HL-60 (cell line): Measurements from ENCODE around the gene SLC25A29.

Source experiments
- DNase-seq, 2 experiments: peaks; one replicate each; pipeline ENCODE4 v3.0.0-alpha.2; 2010 to 2020; ENCODE audit warnings: low read depth in 1 of 2, low spot score in 1 of 2
- H3K27ac ChIP-seq: fragments of 250-450 bp; sonication (Bioruptor Pico); replicated peaks from 2 replicates; pipeline ENCODE4 v1.5.1; 2020; ENCODE audit warnings: mild to moderate bottlenecking, moderate library complexity
- H3K27me3 ChIP-seq: fragments of 250-450 bp; sonication (Bioruptor Pico); 2 replicates; pipeline ENCODE4 v1.5.1; 2021; ENCODE audit warnings: mild to moderate bottlenecking, moderate library complexity; ENCODE audit not compliant: insufficient read depth, poor library complexity, severe bottlenecking
- H3K4me3 ChIP-seq: replicated peaks from 2 replicates; pipeline ENCODE4 v1.5.1; 2011; ENCODE audit warnings: mild to moderate bottlenecking, control low read depth, low read length; ENCODE audit not compliant: insufficient read depth
- GABPA ChIP-seq: IDR thresholded peaks from 2 replicates; pipeline ENCODE4 v1.6.1; 2012; ENCODE audit warnings: low read depth
- POLR2AphosphoS5 ChIP-seq: IDR thresholded peaks from 2 replicates; pipeline ENCODE4 v1.6.1; 2012; ENCODE audit warnings: low read depth
- REST ChIP-seq: IDR thresholded peaks from 2 replicates; pipeline ENCODE4 v1.6.1; 2012; ENCODE audit warnings: low read depth; ENCODE audit not compliant: insufficient replicate concordance
- SPI1 ChIP-seq: IDR thresholded peaks from 2 replicates; pipeline ENCODE4 v1.6.1; 2012; ENCODE audit warnings: low read depth, mild to moderate bottlenecking, borderline replicate concordance
- TF ChIP-seq, protein P1 (sequence below): IDR thresholded peaks from one replicate; pipeline ENCODE4 v1.5.1; 2011; ENCODE audit warnings: low read length, control low read depth, inconsistent platforms; ENCODE audit not compliant: insufficient read depth

The SLC25A29 gene

GRCh38 chr14:100327128-100327527 is 20.9 kb upstream of the SLC25A29 start:
- no peaks in the 10 kb centered on the region for H3K27me3 ChIP-seq
- no peak overlapping the region for H3K27ac ChIP-seq
- TF ChIP-seq GABPA = no peak
- TF ChIP-seq POLR2AphosphoS5 = no peak
- TF ChIP-seq REST = no peak
- no peak for TF ChIP-seq SPI1
- TF ChIP-seq, protein P1, sequence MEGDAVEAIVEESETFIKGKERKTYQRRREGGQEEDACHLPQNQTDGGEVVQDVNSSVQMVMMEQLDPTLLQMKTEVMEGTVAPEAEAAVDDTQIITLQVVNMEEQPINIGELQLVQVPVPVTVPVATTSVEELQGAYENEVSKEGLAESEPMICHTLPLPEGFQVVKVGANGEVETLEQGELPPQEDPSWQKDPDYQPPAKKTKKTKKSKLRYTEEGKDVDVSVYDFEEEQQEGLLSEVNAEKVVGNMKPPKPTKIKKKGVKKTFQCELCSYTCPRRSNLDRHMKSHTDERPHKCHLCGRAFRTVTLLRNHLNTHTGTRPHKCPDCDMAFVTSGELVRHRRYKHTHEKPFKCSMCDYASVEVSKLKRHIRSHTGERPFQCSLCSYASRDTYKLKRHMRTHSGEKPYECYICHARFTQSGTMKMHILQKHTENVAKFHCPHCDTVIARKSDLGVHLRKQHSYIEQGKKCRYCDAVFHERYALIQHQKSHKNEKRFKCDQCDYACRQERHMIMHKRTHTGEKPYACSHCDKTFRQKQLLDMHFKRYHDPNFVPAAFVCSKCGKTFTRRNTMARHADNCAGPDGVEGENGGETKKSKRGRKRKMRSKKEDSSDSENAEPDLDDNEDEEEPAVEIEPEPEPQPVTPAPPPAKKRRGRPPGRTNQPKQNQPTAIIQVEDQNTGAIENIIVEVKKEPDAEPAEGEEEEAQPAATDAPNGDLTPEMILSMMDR = no peak
- no peak for DNase-seq
- no peak overlapping the region for H3K4me3 ChIP-seq

GRCh38 chr14:100325958-100326357 is 19.7 kb upstream of the SLC25A29 start:
- Histone ChIP-seq H3K27ac (no peak overlapping the region), H3K27me3 (no peaks in the 10 kb centered on the region), H3K4me3 (no peak overlapping the region)
- TF ChIP-seq, protein P1 = no peak
- no peak for TF ChIP-seq SPI1
- no peak for TF ChIP-seq POLR2AphosphoS5
- TF ChIP-seq GABPA = no peak
- no peak for TF ChIP-seq REST
- no peak for DNase-seq

GRCh38 chr14:100325231-100325632 is 19.0 kb upstream of the SLC25A29 start:
- TF ChIP-seq, protein P1 = no peak
- TF ChIP-seq POLR2AphosphoS5 (no peak), SPI1 (no peak), GABPA (no peak), REST (no peak)
- peak in 1 of 2 experiments; percentile 27 for DNase-seq
- Histone ChIP-seq H3K27me3 (no peaks in the 10 kb centered on the region), H3K4me3 (no peak overlapping the region), H3K27ac (no peak overlapping the region)
